Measurements from ENCODE around the gene MPHOSPH6.

MPHOSPH6 gene

DNA sequence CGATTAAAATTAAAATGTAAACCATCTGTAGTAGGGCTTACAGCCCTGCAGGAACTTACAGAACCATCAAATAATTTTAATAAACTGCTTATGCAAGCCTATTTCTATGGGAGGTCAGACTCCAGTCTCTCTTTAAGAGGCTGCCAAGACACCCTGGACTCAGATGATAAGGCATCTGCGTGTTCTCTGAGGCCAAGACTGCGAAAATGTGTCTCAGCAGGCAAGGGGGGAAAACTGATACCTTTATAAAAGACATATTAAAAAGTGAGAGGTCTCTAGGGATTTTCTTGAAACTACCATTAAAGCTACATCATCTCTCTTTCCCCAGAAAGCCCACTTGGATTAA lies 32.2 kb downstream of the MPHOSPH6 start:
- Histone ChIP-seq H3K79me2 (ENCODE audit: control insufficient read depth, low read length) (no peaks in the 10 kb centered on the region), H3K27ac (ENCODE audit: low read depth, low read length) (no peak overlapping the region), H3F3A (ENCODE audit: control insufficient read depth, insufficient read depth) (no peaks in the 10 kb centered on the region), H3K27me3 (ENCODE audit: control insufficient read depth, low read length) (no peaks in the 10 kb centered on the region), H3K4me1 (ENCODE audit: control insufficient read depth, low read length) (no peaks in the 10 kb centered on the region), H3K4me3 (ENCODE audit: low read length) (no peak overlapping the region), H3K4me2 (ENCODE audit: low read length) (no peak overlapping the region), H4K20me1 (ENCODE audit: control insufficient read depth, insufficient read depth, low read depth, low read length) (no peaks in the 10 kb centered on the region), H3K9me2 (replicated peaks; ENCODE audit: control insufficient read depth, low read length) (no peaks in the 10 kb centered on the region), H3K9me3 (ENCODE audit: control insufficient read depth, insufficient read depth, low read length) (no peaks in the 10 kb centered on the region), H3K36me3 (ENCODE audit: control insufficient read depth, low read length) (0 out of 2 replicates have a peak, but pooled peaks cover 3% of the 10 kb centered on the region)
- TF ChIP-seq, protein P1, sequence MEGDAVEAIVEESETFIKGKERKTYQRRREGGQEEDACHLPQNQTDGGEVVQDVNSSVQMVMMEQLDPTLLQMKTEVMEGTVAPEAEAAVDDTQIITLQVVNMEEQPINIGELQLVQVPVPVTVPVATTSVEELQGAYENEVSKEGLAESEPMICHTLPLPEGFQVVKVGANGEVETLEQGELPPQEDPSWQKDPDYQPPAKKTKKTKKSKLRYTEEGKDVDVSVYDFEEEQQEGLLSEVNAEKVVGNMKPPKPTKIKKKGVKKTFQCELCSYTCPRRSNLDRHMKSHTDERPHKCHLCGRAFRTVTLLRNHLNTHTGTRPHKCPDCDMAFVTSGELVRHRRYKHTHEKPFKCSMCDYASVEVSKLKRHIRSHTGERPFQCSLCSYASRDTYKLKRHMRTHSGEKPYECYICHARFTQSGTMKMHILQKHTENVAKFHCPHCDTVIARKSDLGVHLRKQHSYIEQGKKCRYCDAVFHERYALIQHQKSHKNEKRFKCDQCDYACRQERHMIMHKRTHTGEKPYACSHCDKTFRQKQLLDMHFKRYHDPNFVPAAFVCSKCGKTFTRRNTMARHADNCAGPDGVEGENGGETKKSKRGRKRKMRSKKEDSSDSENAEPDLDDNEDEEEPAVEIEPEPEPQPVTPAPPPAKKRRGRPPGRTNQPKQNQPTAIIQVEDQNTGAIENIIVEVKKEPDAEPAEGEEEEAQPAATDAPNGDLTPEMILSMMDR (IDR thresholded peaks at IDR 0.05; ENCODE audit: low read depth, low read length, poor library complexity, severe bottlenecking): no peak
- no peak for TF ChIP-seq EZH2phosphoT487 (IDR thresholded peaks at IDR 0.05; ENCODE audit: borderline replicate concordance, low read length)

DNA sequence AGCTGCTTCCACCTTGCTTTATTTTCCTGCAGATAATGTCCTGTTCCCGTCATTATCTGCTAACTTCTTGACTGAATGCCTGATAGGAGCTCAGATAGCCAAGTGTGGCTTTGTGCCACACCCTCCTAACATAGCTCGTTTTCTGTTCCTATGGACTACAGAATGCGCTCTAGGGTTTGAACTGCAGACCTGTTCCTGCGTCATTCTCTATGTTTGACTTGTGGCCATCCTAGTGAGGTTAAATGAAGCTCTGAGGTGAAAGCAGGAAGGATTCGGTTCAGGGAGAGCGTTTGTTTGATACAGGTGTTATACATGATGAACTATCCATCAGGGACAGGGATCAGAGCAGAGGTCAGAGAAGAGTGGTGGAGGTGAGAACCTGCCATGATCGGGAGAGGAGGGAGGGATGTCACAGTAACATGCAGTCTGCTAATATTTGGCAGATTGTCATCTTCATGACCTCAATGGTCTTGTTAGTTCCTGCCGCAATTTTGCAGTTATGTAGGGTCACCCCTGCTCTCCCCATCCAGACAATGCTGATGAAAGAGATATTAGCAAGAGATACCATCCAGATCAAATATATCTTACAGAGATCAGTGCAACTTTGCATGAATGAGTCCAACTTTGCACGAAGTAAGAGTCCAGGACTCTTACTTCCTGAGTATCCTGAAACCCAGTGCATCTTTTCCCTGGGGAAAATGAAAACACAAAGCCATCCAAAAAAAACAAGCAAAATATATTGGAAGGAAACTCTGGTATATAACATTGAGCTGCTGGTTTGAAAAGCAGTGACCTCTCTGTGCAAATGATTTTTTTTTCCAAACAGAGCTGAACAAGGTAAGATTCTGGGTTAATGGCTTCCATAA lies 32.8 kb downstream of the MPHOSPH6 start:
- Histone ChIP-seq H3K4me2 (ENCODE audit: low read length) (no peak overlapping the region), H3K27ac (ENCODE audit: low read depth, low read length) (no peak overlapping the region)
- TF ChIP-seq, protein P1 (IDR thresholded peaks at IDR 0.05; ENCODE audit: low read depth, low read length, poor library complexity, severe bottlenecking): no peak
- no peak for TF ChIP-seq EZH2phosphoT487 (IDR thresholded peaks at IDR 0.05; ENCODE audit: borderline replicate concordance, low read length)

DNA sequence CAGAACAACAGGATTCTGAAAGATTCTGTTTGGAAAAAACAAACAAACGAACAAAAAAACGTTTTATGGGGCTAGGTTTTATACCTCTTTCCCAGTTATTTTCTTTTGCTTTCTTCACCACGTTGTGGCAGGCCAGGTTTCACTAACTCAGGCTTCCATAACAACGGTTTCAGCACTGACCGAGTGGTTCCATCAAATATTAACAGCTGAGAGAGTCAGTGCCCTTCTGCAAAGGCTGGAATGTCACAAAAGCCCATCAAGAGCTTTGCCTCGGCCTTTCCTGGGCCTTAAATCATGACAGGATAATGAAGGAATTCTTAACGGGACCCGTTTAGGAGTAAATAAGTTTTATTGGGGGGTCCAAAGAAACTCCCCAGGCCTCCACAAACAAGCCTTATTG lies 34.2 kb downstream of the MPHOSPH6 start:
- no peaks in the 10 kb centered on the region for H3K9me2 ChIP-seq (replicated peaks; ENCODE audit: control insufficient read depth, low read length)
- no peaks in the 10 kb centered on the region for H3F3A ChIP-seq (ENCODE audit: control insufficient read depth, insufficient read depth)
- H3K4me3 ChIP-seq (ENCODE audit: low read length): no peak overlapping the region
- H3K4me2 ChIP-seq (ENCODE audit: low read length): no peak overlapping the region
- H3K4me1 ChIP-seq (ENCODE audit: control insufficient read depth, low read length): no peaks in the 10 kb centered on the region
- H3K27me3 ChIP-seq (ENCODE audit: control insufficient read depth, low read length): no peaks in the 10 kb centered on the region
- 0 out of 2 replicates have a peak, but pooled peaks cover 3% of the 10 kb centered on the region for H3K36me3 ChIP-seq (ENCODE audit: control insufficient read depth, low read length)
- TF ChIP-seq, protein P1 (IDR thresholded peaks at IDR 0.05; ENCODE audit: low read depth, low read length, poor library complexity, severe bottlenecking): no peak
- no peak for TF ChIP-seq EZH2phosphoT487 (IDR thresholded peaks at IDR 0.05; ENCODE audit: borderline replicate concordance, low read length)
- no peak overlapping the region for H3K27ac ChIP-seq (ENCODE audit: low read depth, low read length)
- H4K20me1 ChIP-seq (ENCODE audit: control insufficient read depth, insufficient read depth, low read depth, low read length): no peaks in the 10 kb centered on the region
- no peaks in the 10 kb centered on the region for H3K79me2 ChIP-seq (ENCODE audit: control insufficient read depth, low read length)
- H3K9me3 ChIP-seq (ENCODE audit: control insufficient read depth, insufficient read depth, low read length): no peaks in the 10 kb centered on the region

More for the DNA sequence above, 32.8 kb downstream of the MPHOSPH6 start:
- no peaks in the 10 kb centered on the region for H3K9me3 ChIP-seq (ENCODE audit: control insufficient read depth, insufficient read depth, low read length)
- no peaks in the 10 kb centered on the region for H3F3A ChIP-seq (ENCODE audit: control insufficient read depth, insufficient read depth)
- no peaks in the 10 kb centered on the region for H3K79me2 ChIP-seq (ENCODE audit: control insufficient read depth, low read length)
- H3K27me3 ChIP-seq (ENCODE audit: control insufficient read depth, low read length): no peaks in the 10 kb centered on the region
- H3K9me2 ChIP-seq (replicated peaks; ENCODE audit: control insufficient read depth, low read length): no peaks in the 10 kb centered on the region
- no peaks in the 10 kb centered on the region for H4K20me1 ChIP-seq (ENCODE audit: control insufficient read depth, insufficient read depth, low read depth, low read length)
- H3K4me3 ChIP-seq (ENCODE audit: low read length): no peak overlapping the region
- 0 out of 2 replicates have a peak, but pooled peaks cover 3% of the 10 kb centered on the region for H3K36me3 ChIP-seq (ENCODE audit: control insufficient read depth, low read length)
- H3K4me1 ChIP-seq (ENCODE audit: control insufficient read depth, low read length): no peaks in the 10 kb centered on the region
